ENCODE measurements around the gene ANXA5.
A peak's percentile ranks its signal among the peaks of the same experiment; 100 is the strongest.
"Not testable (repeated sequence)": the region's sequence is repeated elsewhere in the genome, so short reads cannot be mapped to it uniquely, and the experiment has no call there.

ANXA5 gene

DNA sequence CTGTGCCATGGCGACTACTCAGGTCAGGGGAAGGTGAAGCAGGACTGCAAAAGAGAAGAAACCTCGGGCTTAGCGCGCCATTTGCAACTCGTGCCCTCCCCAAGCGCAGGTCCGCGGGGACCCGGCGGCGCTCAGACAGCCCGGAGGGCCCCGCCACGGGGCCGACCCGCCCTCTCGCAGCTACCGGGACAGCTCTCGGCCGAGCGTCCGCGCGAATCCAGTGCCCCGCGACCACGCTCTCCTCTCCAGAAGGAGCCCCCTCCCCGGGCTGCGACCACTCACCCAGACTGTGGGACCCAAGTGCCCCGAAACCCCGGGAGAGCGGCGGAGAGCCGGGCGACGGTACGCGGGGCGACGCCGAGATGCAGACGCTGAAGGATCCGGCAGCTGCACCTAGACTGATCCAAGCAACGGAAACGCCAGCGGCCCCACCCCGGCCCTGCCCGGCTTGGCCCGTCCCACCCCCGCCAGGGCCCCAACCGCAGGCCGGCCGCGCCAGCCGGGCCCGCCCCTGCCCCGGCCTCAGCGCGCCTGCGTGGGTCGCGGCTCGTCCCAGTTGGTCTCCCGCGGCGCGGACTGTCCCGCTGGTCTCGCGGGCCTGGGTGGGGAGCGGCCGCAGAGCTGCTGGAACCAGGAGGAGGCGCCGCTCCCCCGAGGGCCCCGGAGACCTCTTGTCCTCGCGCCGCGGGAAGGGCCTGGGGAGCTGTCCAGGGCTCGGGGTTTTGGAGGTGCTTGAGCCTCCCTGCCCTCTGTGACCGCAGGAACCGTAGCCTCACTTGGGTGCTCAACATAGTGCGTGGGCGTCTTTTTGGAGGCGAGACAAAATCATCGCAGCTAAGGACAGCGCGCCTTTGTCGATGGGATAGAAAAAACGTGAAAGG is at the start of gene ANXA5:
TSS of gene ANXA5 (minus strand) at position 400 of the 881 bp plus-strand sequence. CDS start at position 9, 391 bp downstream.
- DNase-seq, result peak; percentile 92

GRCh38 chr4:121742794-121743193 is 46.0 kb upstream of the ANXA5 start:
- DNase-seq, result no peak

- DNase-seq, result no peak
These were observed 45.0 kb upstream of the ANXA5 start for GRCh38 chr4:121741751-121742150.

DNA sequence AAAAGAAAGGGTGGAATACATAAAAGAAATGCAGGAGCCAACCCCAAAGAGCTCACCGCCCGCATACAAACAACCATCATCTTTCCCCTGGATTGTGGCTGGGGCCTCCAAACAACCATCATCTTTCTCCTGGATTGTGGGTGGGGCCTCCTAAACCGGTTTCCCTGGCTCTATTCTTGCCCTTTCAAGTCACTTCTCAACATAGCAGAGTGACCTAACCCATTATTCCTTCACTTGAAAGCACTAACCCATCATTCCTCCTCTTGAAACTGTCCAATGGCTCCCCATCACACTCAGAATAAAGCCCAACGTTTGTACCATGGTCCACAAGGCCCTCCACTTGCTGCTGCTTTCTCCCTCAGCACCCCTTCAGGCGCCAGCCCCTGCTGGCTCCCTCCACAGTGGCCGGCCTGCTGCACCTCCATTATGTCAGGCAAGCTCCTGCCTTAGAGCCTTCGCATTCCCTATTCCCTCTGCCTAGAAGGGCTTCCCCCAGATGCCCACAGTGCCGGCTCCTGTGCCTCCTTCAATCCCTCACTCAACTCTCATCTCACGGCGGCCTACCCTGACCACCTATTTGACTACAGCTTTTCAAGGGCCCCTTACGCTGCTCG is 44.1 kb upstream of the ANXA5 start:
- DNase-seq, result no peak

- DNase-seq, result no peak
These were observed 42.8 kb upstream of the ANXA5 start for GRCh38 chr4:121739575-121739974.

- no peak for DNase-seq
These were observed 42.2 kb upstream of the ANXA5 start for GRCh38 chr4:121738780-121739535.

- no peak for DNase-seq
These were observed 41.2 kb upstream of the ANXA5 start for GRCh38 chr4:121737846-121738554.

- DNase-seq, result no peak
These were observed 40.1 kb upstream of the ANXA5 start for GRCh38 chr4:121736735-121737351.

DNA sequence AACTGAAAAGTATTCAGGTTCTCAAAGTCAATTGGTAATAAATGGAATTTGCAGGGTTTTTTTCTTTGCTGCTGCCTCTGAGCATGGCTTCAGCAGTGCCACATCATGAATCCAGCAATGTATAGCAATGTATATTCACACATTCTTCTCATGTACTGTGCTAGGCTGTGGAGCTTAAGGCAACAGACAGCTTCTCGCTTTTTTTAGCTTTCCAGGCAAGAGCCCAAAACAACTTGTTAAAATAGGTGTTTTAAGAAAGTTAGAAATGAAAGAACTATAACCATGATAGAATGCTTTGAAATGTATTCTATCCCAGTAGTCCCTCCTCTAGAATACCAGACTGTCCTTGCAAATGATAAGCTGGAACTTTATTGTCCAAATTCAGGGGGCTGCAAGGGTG is 37.8 kb upstream of the ANXA5 start:
- no peak for DNase-seq

DNA sequence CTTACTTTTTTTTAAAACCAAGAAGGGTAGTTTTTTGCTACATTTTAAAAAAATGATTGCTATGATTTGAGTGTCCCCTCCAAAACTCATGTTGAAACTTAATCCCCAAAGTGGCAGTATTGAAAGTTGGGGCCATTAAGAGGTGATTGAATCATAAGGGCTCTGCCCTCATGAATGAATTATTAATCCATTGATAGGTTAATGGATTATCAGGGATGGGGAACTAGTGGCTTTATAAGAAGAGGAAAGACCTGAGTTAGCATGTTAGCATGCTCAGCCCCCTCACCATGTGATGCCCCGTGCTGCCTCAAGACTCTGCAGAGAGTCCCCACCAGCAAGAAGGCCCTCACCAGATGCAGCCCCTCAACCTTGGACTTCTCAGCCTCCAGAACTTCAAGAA is 37.2 kb upstream of the ANXA5 start:
- no peak for DNase-seq

DNA sequence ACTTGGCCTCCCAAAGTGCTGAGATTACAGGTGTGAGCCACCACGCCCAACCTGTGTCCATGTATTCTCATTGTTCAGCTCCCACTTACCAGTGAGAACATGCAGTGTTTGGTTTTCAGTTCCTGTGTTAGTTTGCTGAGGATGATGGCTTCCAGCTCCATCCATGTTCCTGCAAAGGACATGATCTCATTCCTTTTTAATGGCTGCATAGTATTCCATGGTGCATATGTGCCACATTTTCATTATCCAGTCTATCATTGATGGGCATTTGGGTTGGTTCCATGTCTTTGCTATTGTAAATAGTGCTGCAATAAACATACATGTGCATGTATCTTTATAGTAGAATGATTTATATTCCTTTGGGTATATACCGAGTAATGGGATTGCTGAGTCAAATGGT is 33.0 kb upstream of the ANXA5 start:
- DNase-seq, result not testable (repeated sequence)

- no peak for DNase-seq
These were observed 32.0 kb upstream of the ANXA5 start for GRCh38 chr4:121728798-121729226.

DNA sequence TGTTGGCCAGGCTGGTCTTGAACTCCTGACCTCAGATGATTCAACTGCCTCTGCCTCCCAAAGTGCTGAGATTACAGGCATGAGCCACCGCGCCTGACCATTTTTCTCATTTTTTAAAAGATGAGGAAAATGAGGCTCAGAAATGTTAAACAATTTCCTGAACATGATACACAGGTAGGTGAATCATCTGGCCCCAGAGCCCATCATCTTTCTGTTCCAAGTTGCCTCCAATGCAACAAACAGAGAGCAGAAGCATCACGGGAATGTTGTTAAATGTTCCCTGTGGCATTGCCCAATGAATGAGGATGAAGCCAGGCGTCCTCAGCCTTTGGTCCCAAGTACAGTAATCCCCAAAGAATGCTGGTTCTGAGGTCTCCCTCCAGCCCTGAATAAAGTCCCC is 31.3 kb upstream of the ANXA5 start:
- no peak for DNase-seq

GRCh38 chr4:121726642-121727268 is 30.0 kb upstream of the ANXA5 start:
- DNase-seq, result peak; percentile 42

DNA sequence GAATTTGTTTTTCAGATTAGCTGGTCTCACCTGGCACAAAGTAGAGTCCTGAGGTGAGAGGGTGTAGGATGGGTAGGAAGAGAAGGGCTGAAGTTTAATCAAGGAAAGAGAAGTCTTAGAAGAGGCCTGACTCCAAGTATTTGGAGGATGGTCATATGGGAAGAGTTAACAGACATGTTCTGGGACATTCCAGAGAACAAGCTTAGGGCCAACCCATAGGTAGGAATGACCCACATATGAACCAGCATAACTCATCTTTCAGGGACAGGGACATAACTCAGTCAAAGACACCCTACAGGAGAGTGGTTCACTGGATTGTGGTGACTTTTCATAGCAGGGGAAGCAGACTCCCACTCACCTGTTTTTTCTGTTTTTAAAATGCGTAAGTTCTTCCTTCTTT is 27.9 kb upstream of the ANXA5 start:
- DNase-seq, result no peak

DNA sequence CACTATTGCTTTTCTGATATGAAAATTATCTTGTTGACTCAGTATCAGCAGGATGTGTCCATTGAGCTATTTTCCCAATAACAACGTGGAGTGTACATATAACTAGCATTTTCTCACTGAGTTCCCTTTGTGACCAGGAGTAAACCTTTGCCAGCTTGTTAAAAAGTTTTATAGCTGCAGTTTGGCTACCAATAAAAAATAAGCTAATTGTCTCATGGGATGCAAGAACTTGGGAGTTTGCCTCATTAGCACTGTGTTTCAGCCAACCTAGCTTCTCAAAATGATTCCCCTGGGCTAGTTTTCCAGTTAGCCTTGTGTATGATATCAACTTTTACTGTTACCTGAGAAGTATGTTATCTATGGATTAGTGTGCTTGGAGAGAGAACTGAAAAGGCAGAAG is 24.9 kb upstream of the ANXA5 start:
- no peak for DNase-seq

DNA sequence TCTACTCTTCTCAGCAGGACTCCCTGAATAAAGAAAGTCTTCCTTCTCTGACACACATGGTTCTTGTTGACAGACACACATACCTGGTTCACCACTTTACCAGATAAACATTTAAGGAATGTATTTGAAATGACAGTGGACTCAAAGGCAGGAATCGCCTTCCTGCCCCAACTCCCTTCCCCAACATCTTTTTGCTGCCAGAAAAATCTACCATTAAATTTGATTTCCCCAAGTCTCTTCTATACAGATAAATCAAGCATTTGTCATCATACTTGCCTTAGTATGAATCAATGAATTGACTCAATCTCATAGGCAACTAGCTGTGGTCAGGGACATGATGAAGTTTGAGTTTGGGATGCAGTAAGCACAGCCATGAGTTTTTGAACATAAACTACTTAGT is 23.3 kb upstream of the ANXA5 start:
- DNase-seq, result no peak

DNA sequence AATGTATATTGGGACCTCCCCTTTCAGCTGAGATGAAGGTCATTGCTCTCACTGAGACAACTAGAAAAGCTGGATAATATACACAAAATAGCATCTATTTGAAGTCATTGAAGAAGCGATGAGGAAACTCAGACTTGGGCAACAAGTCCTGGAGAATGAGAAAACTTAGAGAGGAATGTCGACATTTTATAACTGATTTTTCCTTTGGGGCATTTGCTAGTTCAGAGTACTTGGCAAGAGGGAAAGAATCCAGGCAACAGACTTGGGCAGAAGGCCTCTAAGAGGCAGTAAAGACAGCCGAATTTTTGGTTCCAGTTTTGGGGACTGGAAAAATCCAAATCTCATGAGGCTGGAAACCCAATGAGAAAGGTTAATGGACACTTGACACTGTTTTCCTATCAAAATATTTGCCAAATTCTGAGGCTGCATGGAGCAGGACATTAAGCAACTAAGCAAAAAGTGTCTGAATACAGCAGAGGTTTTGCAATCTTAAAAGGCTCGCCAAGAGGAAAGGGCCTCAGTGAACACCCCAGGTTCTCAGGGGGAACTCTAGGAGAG is 21.0 kb upstream of the ANXA5 start:
- DNase-seq, result no peak

- no peak for DNase-seq
These were observed 17.8 kb upstream of the ANXA5 start for GRCh38 chr4:121714548-121714947.

DNA sequence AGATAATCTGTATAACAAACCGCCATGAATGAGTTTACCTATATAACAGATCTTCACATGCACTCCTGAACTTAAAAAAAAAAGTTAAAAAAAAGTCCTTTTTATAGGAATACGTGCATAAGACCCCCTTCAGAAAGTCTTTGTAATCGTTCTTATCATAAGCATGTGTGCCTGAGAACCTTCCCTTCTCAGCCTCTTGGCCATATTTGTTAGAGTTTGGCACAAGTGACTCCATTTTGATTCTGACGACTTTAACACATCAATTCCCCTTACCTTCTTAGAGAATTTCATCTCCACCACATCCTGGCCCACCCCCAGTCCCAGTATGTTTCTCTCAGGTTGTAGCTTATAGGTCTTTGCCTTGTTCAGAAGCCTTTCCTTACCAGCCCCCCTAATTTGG is 16.0 kb upstream of the ANXA5 start:
- no peak for DNase-seq

DNA sequence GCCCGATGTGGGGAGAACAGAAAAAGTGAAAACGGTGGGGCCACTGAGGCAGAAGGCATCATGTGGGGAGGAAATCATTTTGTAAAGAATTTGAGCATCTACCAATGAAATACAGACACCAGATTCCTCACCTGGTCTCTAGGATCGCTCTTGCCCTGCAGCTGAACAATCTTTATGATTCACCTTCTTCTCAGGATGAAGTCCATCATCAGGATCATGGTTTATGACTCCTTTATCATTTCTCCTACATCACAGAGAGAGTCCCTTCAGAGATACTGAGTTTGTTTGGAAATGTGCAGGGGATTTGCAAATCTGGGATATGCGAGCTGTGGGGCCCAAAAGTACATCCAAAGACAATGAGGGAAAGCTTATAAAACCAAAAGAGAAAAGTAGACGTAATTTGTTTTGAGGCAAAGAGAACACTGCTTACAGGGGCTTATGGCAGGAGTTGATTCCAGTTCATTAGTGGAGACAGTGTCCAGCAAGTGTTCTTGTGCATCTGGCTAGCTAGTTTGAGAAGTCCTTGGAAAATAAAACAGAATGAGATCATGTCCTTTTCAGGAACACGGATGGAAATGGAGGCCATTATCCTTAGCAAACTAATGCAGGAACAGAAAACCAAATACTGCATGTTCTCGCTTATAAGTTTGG is 15.3 kb upstream of the ANXA5 start:
- no peak for DNase-seq

Data from right forelimb (tissue), 1 donor.